GM18526 (cell line): ENCODE measurements around the gene ALG1.

Experiments used
- POLR2A ChIP-seq: IDR thresholded peaks from 3 replicates; pipeline ENCODE4 v1.6.1; 2011; ENCODE audit not compliant: insufficient read length; ENCODE audit errors: extremely low read depth

The ALG1 gene

GRCh38 chr16:5071681-5072333 is at the start of gene ALG1:
ALG1 (plus strand) TSS chr16:5071843; CDS start chr16:5071850, 7 bp downstream.
- TF ChIP-seq POLR2A, result peak; percentile 97

- no peak for TF ChIP-seq POLR2A
Observed at GRCh38 chr16:5022521-5022920, 49.1 kb upstream of the ALG1 start.

- no peak for TF ChIP-seq POLR2A
Observed at GRCh38 chr16:5024632-5025031, 47.0 kb upstream of the ALG1 start.

- no peak for TF ChIP-seq POLR2A
Observed at GRCh38 chr16:5025171-5025632, 46.4 kb upstream of the ALG1 start.

GRCh38 chr16:5026664-5027063 is 45.0 kb upstream of the ALG1 start:
- no peak for TF ChIP-seq POLR2A

GRCh38 chr16:5027086-5027485 is 44.6 kb upstream of the ALG1 start:
- TF ChIP-seq POLR2A, result no peak

GRCh38 chr16:5027575-5028235 is 43.9 kb upstream of the ALG1 start:
- TF ChIP-seq POLR2A, result no peak

- TF ChIP-seq POLR2A, result no peak
Observed at GRCh38 chr16:5028950-5029475, 42.6 kb upstream of the ALG1 start.

GRCh38 chr16:5030251-5030870 is 41.3 kb upstream of the ALG1 start:
- TF ChIP-seq POLR2A, result no peak

GRCh38 chr16:5031601-5032000 is 40.0 kb upstream of the ALG1 start:
- no peak for TF ChIP-seq POLR2A

GRCh38 chr16:5032748-5033167 is 38.9 kb upstream of the ALG1 start:
- TF ChIP-seq POLR2A, result no peak

GRCh38 chr16:5033256-5034166 is 38.1 kb upstream of the ALG1 start, which contains the start of gene NAGPA:
NAGPA (minus strand) TSS chr16:5033935; CDS start chr16:5033914, 21 bp downstream.
- TF ChIP-seq POLR2A, result peak; percentile 60

GRCh38 chr16:5034167-5034523 is 37.5 kb upstream of the ALG1 start:
- no peak for TF ChIP-seq POLR2A

- no peak for TF ChIP-seq POLR2A
Observed at GRCh38 chr16:5035909-5036227, 35.8 kb upstream of the ALG1 start.
